ENCODE results near the gene METTL16. TPM values are rescaled to one million over a fixed set of nuclear protein-coding genes. Genes with fewer than 3 reads are reported as not detected.

Gene METTL16
- total and polyA plus RNA-seq, 2 donors = 21.6 to 27.3 TPM

DNA sequence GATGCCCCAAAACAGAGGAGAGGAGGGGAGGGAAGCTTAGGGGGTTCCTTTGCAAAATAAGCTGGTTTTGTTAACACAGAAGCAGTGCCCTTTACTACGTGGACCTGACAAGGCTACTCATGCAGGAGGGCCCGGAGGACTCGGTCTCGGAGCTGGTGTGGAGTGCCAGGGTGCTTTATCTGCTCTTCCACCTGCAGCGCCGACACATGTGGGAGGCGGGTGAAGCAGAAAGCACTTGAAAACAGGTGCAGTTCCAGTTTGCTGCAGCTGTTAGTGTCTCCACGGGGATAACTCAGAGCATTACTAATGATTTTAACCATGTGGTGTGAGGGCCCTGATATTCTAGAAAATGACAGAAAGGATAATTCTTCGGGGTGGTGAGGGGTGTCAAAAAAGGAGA is 75.8 kb downstream of the METTL16 start:
- 77% methylated on average over 9 of the region's 9 CpGs for WGBS
- no peak for DNase-seq (ENCODE audit: extremely low spot score)
- no peaks in the 10 kb centered on the region for H3K4me1 ChIP-seq (ENCODE audit: insufficient read depth)
- H3K27ac ChIP-seq (ENCODE audit: low read depth) = no peak overlapping the region
- peaks cover 8% of the 10 kb centered on the region for H3K36me3 ChIP-seq (ENCODE audit: insufficient read depth)
- no peak overlapping the region for H3K4me3 ChIP-seq (ENCODE audit: low read depth, low read length)

DNA sequence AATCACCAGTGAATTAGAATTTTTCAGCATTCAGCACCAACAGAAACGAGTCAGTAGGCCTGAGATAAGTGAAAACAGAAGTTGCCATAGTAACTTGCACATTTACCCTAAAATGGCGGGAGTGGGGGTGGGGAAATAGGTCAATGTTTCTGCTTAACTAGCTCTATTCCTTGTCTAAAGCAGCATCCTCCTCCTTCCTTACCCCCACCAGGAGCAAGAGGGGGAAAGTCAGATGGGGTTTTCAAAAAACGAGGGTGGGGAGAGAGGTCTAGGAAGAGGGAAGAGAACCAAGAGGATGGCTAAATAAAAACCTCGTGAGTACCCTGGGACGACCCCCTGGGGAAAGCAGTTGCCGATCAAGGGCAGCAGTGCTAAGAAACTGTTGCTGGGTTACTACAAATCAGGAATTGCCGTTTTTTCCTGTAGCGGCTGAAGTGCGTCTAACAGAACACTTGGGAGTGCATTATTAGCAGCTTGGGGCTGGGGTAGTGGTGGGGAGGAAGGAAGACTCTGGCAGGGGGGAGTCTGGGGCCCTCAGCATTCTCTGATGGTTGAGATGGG is 76.4 kb downstream of the METTL16 start:
- WGBS = 51% methylated on average over 9 of the region's 9 CpGs
- no peak overlapping the region for H3K27ac ChIP-seq (ENCODE audit: low read depth)
- H3K4me1 ChIP-seq (ENCODE audit: insufficient read depth) = no peaks in the 10 kb centered on the region
- peaks cover 8% of the 10 kb centered on the region for H3K36me3 ChIP-seq (ENCODE audit: insufficient read depth)
- no peak overlapping the region for H3K4me3 ChIP-seq (ENCODE audit: low read depth, low read length)
- DNase-seq (ENCODE audit: extremely low spot score) = no peak

DNA sequence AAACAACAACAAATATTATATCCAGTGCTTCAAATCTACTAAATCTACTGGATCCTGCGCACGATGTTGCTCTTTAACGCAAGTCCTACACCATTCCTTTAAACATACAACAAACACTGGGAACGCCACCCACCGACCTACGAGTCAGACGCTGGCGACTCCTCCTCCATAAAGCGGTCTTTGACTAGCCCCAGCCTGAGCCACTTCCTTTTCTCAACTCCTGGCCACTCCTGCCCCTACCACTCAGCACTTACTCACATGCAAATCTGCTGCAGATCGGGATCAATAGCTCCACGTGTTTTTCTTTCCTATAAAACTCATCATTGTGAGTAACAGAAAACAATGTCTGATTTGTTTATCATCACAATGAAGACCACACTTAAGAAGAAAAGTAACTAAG is 78.0 kb downstream of the METTL16 start:
- no peak overlapping the region for H3K4me3 ChIP-seq (ENCODE audit: low read depth, low read length)
- no peak overlapping the region for H3K27ac ChIP-seq (ENCODE audit: low read depth)
- DNase-seq (ENCODE audit: extremely low spot score) = no peak
- WGBS = 76% methylated on average over 11 of the region's 11 CpGs
- H3K4me1 ChIP-seq (ENCODE audit: insufficient read depth) = no peaks in the 10 kb centered on the region
- peaks cover 2% of the 10 kb centered on the region for H3K36me3 ChIP-seq (ENCODE audit: insufficient read depth)

DNA sequence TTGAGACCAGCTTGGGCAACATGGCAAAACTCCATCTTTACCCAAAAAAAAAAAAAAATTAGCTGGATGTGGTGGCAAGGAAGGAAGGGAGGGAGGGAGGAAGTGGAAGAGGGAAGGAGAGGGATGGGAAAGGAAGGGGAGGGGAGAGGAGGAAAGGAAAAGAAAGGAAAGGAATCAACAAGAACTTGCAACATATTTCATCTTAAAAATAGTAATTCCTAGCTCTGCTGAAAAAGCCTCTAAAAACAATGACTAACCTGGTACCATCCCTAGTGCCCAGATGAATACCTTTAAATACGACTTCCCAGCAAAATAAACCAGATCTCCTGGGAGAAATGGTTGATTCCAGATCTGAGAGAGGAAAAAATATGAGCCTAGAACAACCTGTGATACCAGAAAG is 83.8 kb downstream of the METTL16 start:
- Histone ChIP-seq H3K4me3 (ENCODE audit: low read depth, low read length) (no peak overlapping the region), H3K27ac (ENCODE audit: low read depth) (no peak overlapping the region), H3K4me1 (ENCODE audit: insufficient read depth) (no peaks in the 10 kb centered on the region), H3K36me3 (ENCODE audit: insufficient read depth) (no peaks in the 10 kb centered on the region)
- 95% methylated on average over 1 of the region's 1 CpG for WGBS
- no peak for DNase-seq (ENCODE audit: extremely low spot score)

DNA sequence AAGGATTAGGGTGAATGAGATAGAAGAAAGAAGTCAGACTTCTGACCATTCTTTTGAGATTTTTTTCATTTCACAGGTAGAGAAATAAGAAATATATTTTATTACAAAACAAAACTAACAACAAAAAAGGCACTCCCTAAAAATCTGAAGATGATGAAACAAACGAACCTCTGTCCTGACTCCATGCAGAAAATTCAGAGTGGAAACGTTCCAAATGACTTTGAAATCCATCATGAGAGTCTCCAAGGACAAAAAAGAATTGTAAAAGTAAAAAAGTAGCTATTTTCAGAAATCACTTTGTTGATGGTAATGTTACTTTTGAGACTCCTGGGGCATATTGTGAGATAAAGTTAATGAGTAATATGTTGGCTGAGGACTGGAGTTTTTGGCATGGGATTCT is 84.5 kb downstream of the METTL16 start:
- H3K27ac ChIP-seq (ENCODE audit: low read depth) = no peak overlapping the region
- WGBS = 77% methylated on average over 2 of the region's 2 CpGs
- no peak overlapping the region for H3K4me3 ChIP-seq (ENCODE audit: low read depth, low read length)
- no peak for DNase-seq (ENCODE audit: extremely low spot score)
- no peaks in the 10 kb centered on the region for H3K36me3 ChIP-seq (ENCODE audit: insufficient read depth)
- no peaks in the 10 kb centered on the region for H3K4me1 ChIP-seq (ENCODE audit: insufficient read depth)

DNA sequence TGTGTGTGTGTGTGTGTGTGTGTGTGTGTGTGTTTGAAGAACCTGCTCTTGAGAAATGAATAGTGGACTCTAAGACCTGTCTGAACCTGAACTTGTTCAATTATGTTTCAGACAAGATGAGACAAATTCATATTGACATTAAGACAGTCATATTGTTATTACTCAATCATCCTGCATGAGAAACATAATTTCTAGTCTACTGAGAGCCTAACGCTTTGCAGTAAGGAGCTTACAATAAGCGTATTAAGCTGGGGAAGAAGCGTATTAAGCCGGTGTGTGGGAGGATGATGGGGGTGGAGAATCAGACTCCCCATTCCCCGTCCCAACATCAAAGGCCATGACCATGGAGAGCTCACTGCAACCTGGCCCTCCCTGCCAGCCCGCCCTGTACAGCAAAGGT is 88.4 kb downstream of the METTL16 start:
- H3K36me3 ChIP-seq (ENCODE audit: insufficient read depth) = peaks cover 5% of the 10 kb centered on the region
- H3K4me3 ChIP-seq (ENCODE audit: low read depth, low read length) = no peak overlapping the region
- 87% methylated on average over 6 of the region's 6 CpGs for WGBS
- DNase-seq (ENCODE audit: extremely low spot score) = no peak
- no peaks in the 10 kb centered on the region for H3K4me1 ChIP-seq (ENCODE audit: insufficient read depth)
- H3K27ac ChIP-seq (ENCODE audit: low read depth) = peak overlapping the region; percentile 52

DNA sequence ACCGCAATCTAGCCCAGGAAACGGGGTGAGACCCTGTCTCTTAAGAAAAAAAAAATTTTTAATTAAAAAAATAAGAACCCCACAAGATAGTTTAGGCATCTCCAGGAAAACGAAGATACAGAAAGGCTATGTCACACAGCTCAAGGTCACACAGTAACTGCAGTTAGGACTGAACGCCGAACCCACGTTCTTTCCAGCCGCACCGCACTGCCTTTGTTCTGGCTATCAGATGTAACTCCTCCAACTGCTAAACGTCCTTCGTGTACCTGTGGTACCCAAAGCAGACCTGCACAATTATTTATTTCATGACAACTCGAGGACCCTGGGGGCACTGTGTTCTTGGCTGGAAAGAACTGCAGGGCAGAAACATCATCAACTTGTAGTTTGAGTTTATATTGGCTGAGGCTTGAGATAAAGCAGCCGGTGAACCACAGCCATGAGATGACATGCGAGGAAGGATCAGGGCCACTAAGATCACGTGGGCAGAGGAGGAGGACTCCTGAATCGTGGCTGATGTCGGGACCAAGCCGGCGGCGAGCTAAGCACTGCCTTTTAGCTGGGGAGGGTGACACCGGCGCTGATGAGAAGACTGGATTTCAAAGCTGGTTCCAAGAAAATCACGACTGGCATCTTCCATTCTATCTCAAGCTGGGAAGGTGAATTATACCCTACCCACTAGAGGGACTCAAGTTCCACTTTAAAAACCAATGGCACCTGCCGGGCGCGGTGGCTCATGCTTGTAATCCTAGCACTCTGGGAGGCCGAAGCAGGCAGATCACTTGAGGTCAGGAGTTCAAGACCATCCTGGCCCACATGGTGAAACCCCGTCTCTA is 90.2 kb downstream of the METTL16 start:
- Histone ChIP-seq H3K4me3 (ENCODE audit: low read depth, low read length) (no peak overlapping the region), H3K27ac (ENCODE audit: low read depth) (no peak overlapping the region), H3K36me3 (ENCODE audit: insufficient read depth) (peaks cover 5% of the 10 kb centered on the region), H3K4me1 (ENCODE audit: insufficient read depth) (no peaks in the 10 kb centered on the region)
- 61% methylated on average over 27 of the region's 27 CpGs for WGBS
- DNase-seq (ENCODE audit: extremely low spot score) = no peak

DNA sequence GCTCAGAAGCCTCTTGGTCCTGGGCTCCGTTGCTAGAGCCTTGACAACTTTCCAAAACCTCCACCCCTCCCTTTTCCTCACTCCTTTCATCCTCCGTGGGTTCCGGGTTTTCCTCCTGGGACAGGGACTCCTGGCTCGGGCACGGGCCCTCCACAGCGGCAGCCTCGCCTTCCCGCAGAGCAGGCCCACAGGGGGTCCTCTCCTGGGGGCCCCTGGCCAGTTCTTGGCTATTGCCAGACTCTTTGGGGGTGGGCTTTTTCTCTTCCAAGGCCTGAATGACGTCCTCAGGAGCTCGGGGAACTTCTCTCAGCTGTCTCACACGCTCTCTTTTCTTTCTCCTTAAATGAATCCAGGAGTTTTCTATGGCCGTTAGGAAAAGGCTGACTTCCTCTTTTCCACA is 91.5 kb downstream of the METTL16 start:
- WGBS = 74% methylated on average over 12 of the region's 12 CpGs
- Histone ChIP-seq H3K4me1 (ENCODE audit: insufficient read depth) (no peaks in the 10 kb centered on the region), H3K36me3 (ENCODE audit: insufficient read depth) (peaks cover 5% of the 10 kb centered on the region), H3K4me3 (ENCODE audit: low read depth, low read length) (no peak overlapping the region), H3K27ac (ENCODE audit: low read depth) (no peak overlapping the region)
- no peak for DNase-seq (ENCODE audit: extremely low spot score)

DNA sequence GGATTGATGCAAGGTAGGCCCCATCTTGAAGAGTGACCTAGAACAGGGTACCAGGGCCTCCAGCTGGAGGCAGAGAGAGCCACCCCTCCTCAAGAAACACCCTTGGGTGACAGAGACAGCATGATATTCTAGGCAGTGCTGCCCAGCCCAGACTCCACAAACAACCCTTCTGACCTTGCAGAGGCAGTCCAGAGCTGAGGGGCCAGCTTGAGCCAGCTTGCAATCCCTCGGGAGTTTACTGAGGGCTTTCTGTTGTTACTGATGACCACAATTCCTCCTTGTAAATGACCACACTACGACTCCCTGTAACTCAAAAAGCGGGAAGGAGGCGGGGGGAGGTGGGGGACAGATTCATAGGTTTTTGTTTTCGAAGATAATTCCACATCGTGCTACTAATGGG is 92.2 kb downstream of the METTL16 start:
- H3K4me1 ChIP-seq (ENCODE audit: insufficient read depth) = no peaks in the 10 kb centered on the region
- DNase-seq (ENCODE audit: extremely low spot score) = no peak
- WGBS = 83% methylated on average over 6 of the region's 6 CpGs
- H3K4me3 ChIP-seq (ENCODE audit: low read depth, low read length) = no peak overlapping the region
- H3K36me3 ChIP-seq (ENCODE audit: insufficient read depth) = peaks cover 5% of the 10 kb centered on the region
- no peak overlapping the region for H3K27ac ChIP-seq (ENCODE audit: low read depth)

DNA sequence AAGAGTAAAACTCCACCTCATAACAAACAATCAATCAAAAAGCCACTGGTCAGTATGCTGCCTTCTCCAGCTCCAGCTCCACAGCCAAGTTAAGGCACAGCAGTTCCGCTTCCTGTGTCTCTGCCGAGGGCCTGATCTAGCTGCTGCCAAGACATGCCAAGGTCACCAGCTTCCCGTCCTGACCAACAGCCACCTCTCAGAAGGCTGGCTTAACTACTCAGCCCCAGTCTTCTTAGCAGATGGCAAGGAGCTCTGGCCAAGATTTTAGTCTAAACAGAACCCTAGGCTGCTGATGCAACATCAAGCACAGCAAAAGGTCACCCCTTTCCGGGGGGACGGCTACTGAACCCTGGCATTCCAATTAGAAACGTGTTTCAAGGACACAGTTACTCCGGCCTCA is 93.1 kb downstream of the METTL16 start:
- DNase-seq (ENCODE audit: extremely low spot score) = no peak
- WGBS = 69% methylated on average over 7 of the region's 7 CpGs
- H3K4me1 ChIP-seq (ENCODE audit: insufficient read depth) = no peaks in the 10 kb centered on the region
- H3K27ac ChIP-seq (ENCODE audit: low read depth) = no peak overlapping the region
- no peak overlapping the region for H3K4me3 ChIP-seq (ENCODE audit: low read depth, low read length)
- peaks cover 5% of the 10 kb centered on the region for H3K36me3 ChIP-seq (ENCODE audit: insufficient read depth)

DNA sequence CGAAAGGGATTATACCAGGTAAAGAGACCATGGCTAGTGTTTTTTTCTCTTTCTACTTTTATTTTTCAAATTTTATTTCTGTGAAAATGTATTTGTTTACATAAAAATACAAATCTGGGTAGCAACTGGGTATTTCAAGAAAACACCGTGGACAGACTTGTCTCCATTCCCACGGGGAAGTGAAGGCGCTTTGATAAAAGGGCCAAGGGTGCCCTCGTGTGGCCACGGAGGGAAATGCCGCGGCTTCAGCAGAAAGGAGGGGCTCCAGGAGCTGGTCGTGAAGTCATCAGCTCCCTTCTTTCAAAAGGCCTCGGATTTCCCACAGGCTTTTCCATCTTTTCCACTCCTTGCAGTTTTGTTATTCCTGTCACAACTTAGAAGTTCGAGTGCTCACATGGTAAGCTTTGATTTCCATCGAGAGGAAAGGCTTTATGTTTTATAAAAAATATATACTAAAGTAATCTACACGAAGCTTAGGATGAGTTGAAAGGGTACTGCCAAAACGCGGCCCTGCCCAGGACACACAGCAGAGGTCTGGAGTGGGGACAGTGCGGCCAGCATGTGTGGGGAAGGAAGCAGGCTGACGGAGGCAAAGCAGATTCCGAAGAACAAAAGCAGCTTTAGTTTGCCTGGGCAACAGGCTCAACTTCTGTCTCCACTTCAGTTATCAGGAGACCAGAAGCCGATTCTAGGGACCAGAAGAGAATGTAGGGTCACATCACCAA is 95.5 kb downstream of the METTL16 start:
- Histone ChIP-seq H3K27ac (ENCODE audit: low read depth) (no peak overlapping the region), H3K36me3 (ENCODE audit: insufficient read depth) (peaks cover 5% of the 10 kb centered on the region), H3K4me3 (ENCODE audit: low read depth, low read length) (no peak overlapping the region), H3K4me1 (ENCODE audit: insufficient read depth) (no peaks in the 10 kb centered on the region)
- WGBS = 29% methylated on average over 19 of the region's 19 CpGs
- DNase-seq (ENCODE audit: extremely low spot score) = peak; percentile 65

DNA sequence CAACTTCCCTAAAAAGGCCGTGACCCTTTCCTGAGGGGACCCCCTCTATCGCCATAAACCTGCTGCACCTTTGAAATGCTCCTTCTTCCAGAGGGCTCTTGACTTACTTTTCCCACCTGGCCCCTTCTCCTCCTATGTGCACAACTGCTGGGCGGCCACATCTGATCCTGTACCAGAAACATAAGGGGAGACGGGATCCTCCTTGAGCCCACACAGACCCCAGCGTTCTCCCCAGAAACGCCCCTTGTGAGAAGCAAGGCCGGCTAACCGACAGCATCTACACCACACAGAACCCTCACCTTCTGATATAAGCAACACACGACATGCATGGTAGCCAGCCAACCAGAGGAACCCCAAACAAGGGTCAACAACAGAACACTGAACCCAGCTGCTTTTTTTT is 96.6 kb downstream of the METTL16 start:
- DNase-seq (ENCODE audit: extremely low spot score) = no peak
- H3K4me1 ChIP-seq (ENCODE audit: insufficient read depth) = no peaks in the 10 kb centered on the region
- WGBS = 90% methylated on average over 9 of the region's 9 CpGs

DNA sequence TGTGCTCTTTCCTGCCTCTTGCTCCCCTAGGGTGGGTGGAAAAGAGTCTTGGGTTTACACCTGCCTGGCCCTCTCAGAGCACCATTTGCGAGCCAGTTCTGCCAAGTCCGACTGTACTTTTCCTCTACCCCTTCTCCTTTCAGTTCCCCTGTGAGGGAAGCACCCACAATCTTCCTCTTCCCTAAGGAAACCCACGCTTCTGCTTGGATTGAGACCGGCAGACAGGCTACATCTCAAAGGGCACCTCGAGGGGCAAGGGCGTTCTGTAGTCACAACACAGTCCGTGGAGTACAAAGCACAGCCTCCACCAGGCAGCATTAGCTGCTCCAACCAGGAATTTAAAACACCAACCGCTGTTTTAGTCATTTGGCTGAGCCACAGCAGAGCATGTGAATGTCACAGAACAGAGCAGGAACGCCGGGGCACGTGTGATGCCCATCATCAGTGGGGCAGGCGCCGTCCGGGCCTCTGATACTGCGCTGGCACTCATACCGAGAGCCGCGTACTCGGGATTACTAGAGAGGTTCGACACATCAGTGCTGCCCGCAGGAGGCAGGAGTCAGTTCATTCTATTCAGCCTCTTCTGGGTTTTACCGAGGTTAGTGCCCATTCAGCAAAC is 97.1 kb downstream of the METTL16 start:
- H3K36me3 ChIP-seq (ENCODE audit: insufficient read depth) = no peaks in the 10 kb centered on the region
- no peak overlapping the region for H3K4me3 ChIP-seq (ENCODE audit: low read depth, low read length)
- H3K27ac ChIP-seq (ENCODE audit: low read depth) = no peak overlapping the region
- 95% methylated on average over 22 of the region's 22 CpGs for WGBS
- H3K4me1 ChIP-seq (ENCODE audit: insufficient read depth) = no peaks in the 10 kb centered on the region
- no peak for DNase-seq (ENCODE audit: extremely low spot score)

More for the DNA sequence above, 96.6 kb downstream of the METTL16 start:
- Histone ChIP-seq H3K4me3 (ENCODE audit: low read depth, low read length) (no peak overlapping the region), H3K36me3 (ENCODE audit: insufficient read depth) (peaks cover 2% of the 10 kb centered on the region), H3K27ac (ENCODE audit: low read depth) (no peak overlapping the region)
